Epithelial cell of prostate (primary cell): Measurements from ENCODE around the gene DTHD1.

Experiments
- DNase-seq: peaks from one replicate; pipeline ENCODE4 v3.0.0-alpha.2; 2011; ENCODE audit warnings: low read depth, low spot score
- H3K27ac ChIP-seq: fragments of 450-650 bp; 2 replicates; pipeline ENCODE4 v1.5.1; 2017; ENCODE audit warnings: mild to moderate bottlenecking

Gene DTHD1

DNA sequence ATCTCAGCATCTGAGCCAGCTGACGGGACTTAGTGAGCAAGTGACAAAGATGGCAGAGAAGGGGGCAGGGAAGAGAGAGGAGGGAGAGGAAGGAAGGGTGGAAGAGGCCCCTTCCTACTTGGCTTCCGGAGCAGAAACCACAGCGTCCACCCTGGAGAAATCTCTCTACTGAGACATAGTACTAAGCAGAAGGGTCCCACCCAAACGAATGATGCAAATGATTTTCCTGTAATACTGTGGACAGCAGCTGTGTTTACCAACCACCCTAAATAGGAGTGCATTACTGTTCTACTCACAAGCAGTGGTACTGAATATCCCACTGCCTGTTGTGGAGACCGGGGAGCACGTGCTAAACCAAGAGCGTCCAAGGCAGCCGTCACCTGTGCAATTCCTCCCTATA lies 29.4 kb downstream of the DTHD1 start:
- no peak for DNase-seq
- H3K27ac ChIP-seq = no peak overlapping the region

DNA sequence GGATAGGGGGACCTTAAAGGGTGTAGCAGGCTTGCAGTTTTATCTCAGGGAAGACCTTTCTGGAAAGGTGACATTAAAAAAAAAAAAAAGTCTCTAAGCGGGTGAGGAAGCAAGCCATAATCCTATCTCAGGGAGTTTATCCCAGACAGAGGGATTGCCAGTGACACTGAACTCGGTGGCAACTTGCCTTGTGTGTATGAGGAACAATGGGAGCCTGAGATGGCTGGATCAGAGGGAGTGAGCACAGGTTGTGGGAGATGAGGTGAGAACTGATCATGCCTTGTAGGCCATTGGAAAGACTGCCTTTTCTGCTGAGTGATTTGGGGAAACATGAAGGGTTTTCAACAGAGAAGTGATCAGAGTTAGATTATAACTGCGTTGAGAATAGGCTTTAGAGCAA lies 31.1 kb downstream of the DTHD1 start:
- no peak overlapping the region for H3K27ac ChIP-seq
- no peak for DNase-seq

DNA sequence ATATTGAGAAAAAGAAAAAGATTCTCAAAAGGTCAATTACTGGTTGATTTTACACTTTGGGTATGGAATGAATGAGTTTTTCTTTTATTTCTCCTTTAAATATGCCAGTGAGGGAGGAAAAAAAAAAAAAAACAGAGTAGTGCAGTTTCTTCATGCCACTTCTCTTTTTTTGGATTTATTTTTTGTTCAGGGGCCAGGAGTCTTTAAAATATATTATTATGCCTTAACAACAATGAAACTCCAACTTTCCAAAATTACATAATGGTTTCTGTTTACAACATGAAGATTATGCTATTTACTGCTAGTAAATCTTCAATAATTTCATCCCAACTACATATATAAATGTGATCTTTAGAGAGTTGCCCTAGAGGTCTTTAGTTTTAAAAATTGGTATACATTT lies 31.9 kb downstream of the DTHD1 start:
- H3K27ac ChIP-seq = no peak overlapping the region
- no peak for DNase-seq

DNA sequence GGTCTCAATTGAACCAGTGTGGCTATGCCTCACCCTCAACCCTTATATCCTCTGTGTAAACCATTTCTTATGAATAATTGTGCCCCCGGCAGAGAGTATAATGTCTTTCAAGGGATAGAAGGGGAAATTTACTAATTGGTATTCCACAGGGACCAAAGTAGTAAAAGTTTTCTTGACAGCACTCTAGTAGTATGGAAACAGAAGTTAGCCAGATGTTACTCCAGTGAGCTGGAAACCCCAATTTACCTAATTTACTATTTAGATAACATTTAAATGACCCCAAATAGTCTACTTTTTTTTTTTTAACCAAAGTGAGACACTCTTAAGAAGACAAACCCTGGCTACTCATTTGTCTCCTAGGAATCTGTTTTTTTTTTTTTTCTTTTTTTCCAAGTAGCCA lies 32.3 kb downstream of the DTHD1 start:
- H3K27ac ChIP-seq = no peak overlapping the region

DNA sequence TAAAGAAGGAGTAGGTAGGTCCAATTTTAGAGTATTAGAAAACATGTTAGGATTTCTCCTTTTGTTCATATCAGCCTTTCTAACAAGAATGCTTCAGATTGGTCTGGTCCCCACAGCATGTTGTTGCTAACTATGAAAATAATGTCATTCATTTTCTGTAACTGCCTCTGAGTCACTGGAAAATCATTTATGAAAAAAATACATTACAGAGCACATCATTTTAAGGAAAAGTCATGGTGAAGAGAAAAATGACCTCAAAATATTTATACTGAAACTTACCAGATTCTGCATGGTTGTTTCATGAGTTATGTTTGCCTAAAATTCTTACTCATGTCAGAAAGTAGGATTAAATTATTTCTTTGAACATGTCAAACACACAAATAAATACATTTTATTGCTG lies 35.2 kb downstream of the DTHD1 start:
- H3K27ac ChIP-seq = no peak overlapping the region
- DNase-seq = no peak

More for the DNA sequence above, 32.3 kb downstream of the DTHD1 start:
- DNase-seq = no peak

DNA sequence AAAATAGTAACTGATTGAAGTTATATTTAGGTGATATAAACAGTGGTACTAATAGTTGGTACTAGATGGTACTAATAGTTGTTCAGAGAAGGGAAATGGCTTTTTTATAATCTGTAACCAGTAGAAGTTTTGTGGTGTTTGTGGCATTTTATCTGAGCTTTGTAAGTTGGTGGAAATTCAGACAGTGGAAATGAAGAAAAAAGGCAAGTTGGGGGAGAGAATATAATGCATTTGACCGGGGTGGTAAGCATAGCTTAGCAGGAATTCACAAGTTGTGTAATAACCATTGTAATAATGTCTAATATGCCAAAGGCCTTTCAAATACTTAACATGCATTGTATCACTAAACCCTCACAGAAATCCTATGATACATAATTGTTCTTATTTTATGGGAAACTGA lies 36.3 kb downstream of the DTHD1 start:
- H3K27ac ChIP-seq = no peak overlapping the region
- DNase-seq = no peak

DNA sequence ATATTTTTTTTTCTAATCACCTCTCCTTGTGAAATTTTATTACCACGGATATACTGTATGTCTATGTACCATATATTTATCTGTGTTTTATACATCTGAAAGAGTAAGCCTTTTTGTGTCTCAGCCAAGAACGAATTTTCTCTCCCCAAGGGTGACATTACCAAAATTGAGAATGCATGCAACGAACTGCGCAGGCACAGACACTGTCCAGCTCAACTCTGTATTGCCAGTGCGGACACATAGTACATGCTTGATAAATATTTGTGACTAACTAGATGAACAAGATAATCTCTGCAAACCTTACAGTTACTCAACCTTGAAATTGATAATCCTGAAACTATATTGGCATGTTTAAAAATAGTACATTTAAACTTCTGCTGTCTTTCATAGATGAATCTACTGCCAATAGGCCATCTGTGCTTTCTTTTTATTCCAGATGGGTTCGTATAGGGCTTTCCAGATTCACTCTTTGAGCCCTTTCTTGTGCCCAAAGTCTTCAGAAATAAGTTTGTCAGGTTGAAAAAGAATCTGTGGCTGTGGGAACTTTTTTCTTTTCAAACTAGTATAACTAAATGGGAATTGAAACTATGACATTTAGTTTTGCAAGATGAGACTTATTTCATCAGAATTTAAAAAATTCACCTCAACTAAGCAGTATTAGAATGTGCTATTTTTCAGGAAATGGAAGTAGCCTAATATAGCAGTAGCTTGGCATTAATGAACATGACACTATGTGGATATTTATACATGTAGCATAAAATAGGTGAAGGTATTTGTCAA lies 38.9 kb downstream of the DTHD1 start:
- H3K27ac ChIP-seq = no peak overlapping the region
- no peak for DNase-seq

DNA sequence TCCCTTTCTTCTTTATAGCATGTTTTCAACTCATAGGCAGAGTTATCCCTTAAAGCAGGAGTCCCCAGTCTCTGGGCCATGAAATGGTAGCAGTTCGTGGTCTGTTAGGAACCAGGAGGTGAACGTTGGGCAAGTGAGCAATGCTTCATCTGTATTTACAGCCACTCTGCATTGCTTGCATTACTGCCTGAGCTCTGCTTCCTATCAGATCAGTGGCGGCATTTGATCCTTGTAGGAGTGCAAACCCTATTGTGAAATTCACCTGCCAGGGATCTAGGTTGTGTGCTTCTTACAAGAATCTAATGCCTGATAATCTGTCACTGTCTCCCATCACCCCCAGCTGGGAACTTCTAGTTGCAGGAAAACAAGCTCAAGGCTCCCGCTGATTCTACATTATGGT lies 39.8 kb downstream of the DTHD1 start:
- DNase-seq = no peak
- no peak overlapping the region for H3K27ac ChIP-seq

DNA sequence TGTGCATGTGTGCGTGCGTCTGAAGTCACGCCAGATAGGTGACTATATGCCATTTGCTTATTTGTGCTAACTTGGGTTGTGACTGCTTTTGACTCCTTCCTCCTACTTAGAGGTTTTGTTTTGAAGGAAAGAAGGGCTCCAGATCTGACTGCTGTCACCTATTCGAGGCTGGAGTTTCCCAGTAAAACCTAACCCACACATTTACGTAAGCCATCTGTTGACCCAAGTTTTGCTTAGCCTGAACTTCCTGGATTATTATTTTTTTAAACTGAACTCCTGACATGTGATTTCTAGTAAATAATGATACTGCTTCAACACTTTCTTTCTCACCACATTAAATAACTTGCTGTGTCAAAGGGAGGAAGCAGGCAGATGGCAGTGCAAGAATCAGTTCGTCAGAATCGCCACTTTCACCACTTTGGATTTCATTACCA lies 41.5 kb downstream of the DTHD1 start:
- H3K27ac ChIP-seq = no peak overlapping the region
- DNase-seq = no peak

DNA sequence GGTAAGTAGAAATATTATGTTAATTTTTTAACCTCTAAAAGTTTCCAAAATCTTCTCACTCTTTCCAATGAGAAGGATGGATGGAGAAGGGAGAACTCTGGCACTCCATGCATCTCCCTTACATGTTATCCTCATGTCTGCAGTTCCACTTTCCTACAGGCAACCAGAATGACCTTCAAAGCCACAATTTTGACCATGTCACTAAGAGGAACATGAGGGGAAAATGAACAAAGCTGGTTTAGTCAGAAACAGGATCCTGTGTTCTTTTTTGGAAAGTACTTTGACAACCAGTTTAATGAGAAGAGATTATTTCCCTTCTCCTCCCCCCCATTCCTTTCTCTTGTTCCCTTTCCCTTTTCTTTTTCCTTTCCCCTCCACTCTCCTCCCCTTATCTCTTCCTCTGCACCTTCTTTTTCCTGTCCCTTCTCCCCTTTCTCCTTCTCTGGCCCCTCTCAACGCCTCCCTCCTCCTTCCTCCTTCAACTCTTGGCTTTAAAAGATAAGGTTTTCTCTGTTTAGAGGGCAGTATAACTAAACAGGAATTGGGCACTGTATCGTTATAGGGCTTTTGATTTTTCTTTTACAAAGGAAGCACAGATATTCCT lies 42.5 kb downstream of the DTHD1 start:
- DNase-seq = no peak
- no peak overlapping the region for H3K27ac ChIP-seq

DNA sequence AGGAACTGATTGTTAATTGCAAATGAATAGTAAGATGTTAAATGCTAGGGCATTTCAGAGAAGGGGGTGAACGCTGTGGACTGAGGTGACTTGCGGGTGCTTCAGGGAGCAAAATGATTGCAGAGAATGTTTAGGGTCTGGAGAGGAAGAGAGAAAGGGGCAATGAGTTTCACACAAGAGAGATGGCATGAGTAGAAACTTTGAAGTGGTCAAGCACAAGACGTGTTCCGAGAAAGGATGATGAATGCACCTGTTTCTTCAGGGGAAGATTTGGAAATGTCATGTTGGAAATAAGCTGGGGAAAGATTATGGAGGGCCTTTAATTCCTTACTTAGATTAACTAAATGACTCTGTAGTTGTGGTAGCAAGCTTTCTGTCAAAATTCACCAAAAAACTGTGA lies 43.4 kb downstream of the DTHD1 start:
- no peak for DNase-seq
- H3K27ac ChIP-seq = no peak overlapping the region

DNA sequence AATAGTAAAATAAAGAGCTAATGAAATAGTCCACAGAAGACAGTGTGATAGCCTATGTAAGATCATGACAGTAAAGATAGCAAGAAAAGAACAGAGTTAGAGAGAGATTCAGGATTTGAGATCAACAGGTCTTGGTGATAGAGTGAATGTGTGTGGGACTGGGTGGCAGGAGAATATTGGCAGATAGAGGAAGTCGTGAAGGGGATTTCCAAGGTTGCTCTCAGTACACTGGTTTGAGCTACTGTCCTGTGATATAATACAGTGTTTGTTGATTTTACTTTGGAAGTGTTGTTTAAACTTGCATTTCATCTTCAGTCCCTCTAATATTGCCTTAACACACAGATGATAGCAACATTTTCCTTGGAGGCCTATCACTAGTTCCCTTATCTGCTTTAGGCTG lies 44.1 kb downstream of the DTHD1 start:
- no peak overlapping the region for H3K27ac ChIP-seq
- DNase-seq = no peak

DNA sequence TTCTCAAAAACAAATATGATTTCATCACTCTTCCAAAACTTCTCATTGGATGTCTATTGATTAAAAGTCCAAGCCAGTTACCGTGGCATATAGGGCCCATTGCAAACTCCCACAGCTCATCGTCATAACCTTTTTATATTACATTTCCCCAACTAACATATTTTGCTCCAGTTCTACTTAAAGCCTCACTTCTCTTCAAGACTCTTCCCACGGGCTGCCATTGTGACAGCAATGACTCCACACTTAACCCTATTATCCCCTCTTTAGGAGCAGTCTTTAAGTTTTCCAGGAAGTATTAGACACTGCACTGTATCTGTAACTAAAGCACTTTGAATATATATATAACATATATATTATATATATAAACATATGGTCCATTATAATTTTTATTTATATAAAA lies 44.5 kb downstream of the DTHD1 start:
- H3K27ac ChIP-seq = no peak overlapping the region
- no peak for DNase-seq

DNA sequence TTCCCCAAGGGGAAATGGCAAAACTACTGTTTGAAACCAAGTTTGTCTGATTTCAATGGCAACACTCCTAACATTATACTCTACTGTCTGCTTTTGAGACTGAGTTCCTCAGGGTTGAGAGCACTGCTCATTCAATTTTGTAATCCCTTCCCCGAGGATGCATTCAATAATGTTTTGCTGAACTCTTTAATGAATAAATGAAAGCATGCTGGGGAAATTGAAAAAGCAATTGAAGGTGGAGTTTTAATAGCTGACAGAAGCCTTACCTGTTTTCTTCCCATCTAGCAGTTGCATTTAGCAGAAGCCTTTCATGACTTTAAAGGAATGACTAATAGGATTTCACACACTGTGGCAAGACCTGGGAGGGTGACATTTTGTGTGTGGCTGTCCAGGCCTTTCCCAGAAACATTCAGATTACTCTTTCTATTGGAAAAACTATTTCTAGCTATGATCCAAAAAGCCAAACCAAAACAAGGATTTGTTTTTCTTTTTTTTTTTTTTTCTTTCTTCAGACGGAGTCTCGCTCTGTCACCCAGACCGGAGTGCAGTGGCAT lies 45.1 kb downstream of the DTHD1 start:
- H3K27ac ChIP-seq = no peak overlapping the region
- DNase-seq = no peak

DNA sequence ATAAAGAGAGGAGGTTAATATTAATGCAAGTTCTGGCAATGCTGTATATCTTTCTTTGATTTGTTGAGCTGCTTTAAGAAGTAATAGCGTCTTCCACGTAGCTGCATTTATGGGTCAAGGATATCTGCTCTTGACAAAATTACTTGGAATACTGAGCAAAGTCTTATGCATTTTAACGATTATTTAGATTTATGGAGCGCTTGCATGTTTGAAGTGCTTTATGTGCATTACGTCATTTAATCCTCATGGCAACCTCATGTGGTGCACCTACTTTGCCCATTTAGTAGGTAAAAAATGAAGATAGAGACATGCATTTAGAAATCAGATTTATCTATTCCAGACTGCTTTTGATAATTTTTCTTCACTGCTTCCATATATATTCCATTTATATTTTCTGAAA lies 46.0 kb downstream of the DTHD1 start:
- DNase-seq = no peak
- H3K27ac ChIP-seq = no peak overlapping the region

DNA sequence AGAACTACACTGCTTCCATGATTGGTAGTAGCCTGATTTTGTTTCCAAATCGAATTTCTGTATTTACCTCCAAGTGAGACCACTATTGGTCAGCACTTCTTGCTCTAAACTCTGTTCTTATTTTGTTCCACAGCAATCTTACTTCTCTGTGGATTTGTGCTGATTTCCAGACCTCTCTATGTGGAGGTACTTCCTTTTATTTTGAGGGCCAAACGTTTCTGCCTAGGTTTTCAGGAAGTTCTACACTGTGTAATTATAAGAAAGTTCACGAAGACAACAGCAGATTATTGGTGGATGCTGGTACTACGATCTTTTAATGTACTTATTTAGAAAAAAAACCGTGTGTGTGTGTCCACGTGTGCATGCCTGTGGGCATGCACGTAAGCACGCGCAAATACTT lies 46.7 kb downstream of the DTHD1 start:
- no peak for DNase-seq
- H3K27ac ChIP-seq = no peak overlapping the region

DNA sequence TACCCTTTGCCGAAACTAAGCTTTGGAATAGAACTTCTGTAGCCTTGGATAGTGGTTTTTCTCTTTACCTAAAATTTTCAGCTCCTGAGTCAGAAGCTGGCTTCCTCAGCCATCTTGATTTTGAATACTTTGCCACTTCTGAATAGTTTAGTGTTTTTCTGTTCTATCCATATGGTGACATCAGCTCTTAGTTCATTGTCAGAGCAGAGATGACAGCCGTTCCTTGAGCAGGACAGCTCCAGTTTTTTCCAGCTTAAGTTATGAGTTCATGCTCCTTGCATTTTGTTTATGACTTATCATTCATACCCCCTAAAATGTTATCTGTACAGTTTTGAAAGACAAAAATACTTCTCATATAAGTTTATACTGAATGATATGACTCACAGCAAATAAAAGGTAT lies 47.8 kb downstream of the DTHD1 start:
- no peak overlapping the region for H3K27ac ChIP-seq

DNA sequence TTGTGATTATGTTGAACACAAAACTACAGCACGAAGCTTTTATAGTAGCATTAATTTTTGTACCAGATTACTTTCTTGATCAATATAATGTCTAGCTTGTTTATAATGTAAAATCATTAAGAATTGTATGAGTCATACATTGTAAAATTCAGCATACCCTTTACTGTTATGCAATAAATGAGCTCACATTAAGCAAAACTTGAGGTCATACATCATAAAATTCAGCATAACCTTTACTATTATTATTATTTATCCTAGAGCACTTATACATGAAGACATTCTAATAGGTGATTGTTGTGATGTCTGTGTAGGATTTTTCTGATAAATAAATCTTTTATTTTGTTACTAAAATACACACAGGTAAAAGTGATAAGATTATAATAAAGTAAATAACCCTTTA lies 49.4 kb downstream of the DTHD1 start:
- no peak for DNase-seq
- no peak overlapping the region for H3K27ac ChIP-seq

More for the DNA sequence above, 47.8 kb downstream of the DTHD1 start:
- no peak for DNase-seq

DNA sequence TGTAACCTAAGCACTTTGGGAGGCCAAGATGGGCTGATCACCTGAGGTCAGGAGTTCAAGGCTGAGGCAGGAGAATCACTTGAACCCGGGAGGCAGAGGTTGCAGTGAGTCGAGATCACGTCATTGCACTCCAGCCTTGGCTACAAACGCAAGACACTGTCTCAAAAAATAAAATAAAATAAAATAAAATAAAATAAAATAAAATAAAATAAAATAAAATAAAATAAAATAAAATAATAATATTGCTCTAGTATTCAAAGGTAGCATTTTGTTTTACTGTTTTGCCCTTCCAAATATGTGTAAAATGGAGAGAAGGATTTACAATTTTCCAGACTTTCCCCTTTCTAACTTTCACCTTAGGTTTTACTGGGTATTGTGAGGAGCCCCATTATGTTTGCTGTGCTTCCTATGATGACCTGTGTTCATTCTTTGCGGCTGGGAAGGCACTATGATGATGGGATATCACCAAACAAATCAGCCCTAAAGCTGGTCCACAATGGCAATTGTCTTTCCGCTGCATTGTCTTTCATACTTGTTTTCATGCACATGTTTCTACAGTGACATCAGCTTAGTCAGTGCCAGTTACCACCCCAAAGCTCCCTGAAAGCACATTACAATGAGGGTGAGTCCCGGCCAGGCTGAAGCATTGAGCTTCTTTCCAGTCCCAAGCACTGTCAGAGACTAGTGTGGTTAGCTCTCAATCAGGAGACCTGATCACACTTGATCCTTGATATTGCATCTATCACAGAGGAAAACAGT lies 50.8 kb downstream of the DTHD1 start:
- no peak overlapping the region for H3K27ac ChIP-seq
- no peak for DNase-seq

DNA sequence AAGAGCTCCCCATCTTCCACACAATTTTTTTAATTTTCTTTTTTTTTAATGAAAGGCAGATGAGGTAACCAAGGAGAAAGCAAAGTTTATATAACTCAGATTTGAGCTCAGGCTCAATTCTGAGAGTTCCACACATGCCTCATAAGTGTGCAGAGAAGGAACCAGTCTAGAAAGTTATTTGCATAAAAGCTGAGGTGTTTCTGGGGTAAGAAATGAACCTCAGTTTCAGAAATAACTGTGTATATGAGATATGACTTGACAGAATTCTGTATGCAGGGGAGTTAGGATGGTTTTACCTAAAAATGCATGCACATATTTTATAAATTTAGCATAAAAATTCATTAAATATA lies 51.3 kb downstream of the DTHD1 start:
- no peak overlapping the region for H3K27ac ChIP-seq
- DNase-seq = no peak

DNA sequence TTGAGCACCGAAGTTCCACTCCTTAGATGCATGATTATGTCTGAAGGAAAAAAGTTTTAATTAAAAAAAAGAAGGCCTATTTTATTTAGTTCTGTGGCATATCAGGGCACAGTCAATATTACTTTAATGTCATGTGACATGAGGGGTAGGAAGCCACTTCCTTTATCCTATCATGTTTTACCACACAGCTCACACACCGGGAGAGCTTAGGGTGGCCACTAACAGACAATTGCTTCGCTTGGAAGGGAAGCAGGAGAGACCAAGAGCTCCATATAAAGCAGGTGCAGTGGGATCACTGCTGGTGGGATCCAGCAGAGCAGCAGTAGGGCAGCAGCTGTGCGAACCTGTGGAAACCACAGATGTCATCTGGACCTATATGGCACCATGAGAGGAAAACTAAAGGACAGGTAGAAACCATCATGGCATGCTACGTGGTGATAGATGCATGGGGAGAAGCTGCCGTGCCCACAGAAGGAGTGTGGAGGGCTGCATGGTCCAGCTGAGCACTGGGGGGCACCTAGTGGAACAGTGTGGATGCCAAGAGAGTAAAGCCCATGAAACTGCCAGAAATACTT lies 52.0 kb downstream of the DTHD1 start:
- no peak overlapping the region for H3K27ac ChIP-seq
- no peak for DNase-seq
